DOHH2 (cell line): ENCODE results near the gene OPRL1.

ENCODE experiments used
- H3F3A ChIP-seq: fragments of 200-600 bp; sonication (generic), shearing (Covaris generic); 2 replicates; pipeline ENCODE4 v1.6.0; 2016; ENCODE audit warnings: antibody characterized with exemption, mild to moderate bottlenecking; ENCODE audit not compliant: control insufficient read depth, insufficient read depth
- H3K27ac ChIP-seq: fragments of 200-600 bp; sonication (generic); 2 replicates; pipeline ENCODE4 v1.5.1; 2014; ENCODE audit warnings: low read depth, mild to moderate bottlenecking, low read length, moderate library complexity
- H3K27me3 ChIP-seq: fragments of 200-600 bp; sonication (generic); 2 replicates; pipeline ENCODE4 v1.6.1; 2014; ENCODE audit warnings: mild to moderate bottlenecking, low read length, mixed read lengths; ENCODE audit not compliant: control insufficient read depth
- H3K36me3 ChIP-seq: fragments of 200-600 bp; sonication (generic); 2 replicates; pipeline ENCODE4 v1.6.1; 2014; ENCODE audit warnings: mild to moderate bottlenecking, low read length, moderate library complexity, mixed read lengths; ENCODE audit not compliant: control insufficient read depth
- H3K4me1 ChIP-seq: fragments of 200-600 bp; sonication (generic); 2 replicates; pipeline ENCODE4 v1.6.1; 2014; ENCODE audit warnings: mild to moderate bottlenecking, low read length, mixed read lengths; ENCODE audit not compliant: control insufficient read depth
- H3K4me2 ChIP-seq: fragments of 200-600 bp; sonication (generic); 2 replicates; pipeline ENCODE4 v1.6.0; 2014; ENCODE audit warnings: mild to moderate bottlenecking, low read length, moderate library complexity
- H3K4me3 ChIP-seq: fragments of 200-600 bp; sonication (generic); 2 replicates; pipeline ENCODE4 v1.5.1; 2014; ENCODE audit warnings: mild to moderate bottlenecking, low read length, mixed read lengths
- H3K79me2 ChIP-seq: fragments of 200-600 bp; sonication (generic); 2 replicates; pipeline ENCODE4 v1.6.1; 2014; ENCODE audit warnings: mild to moderate bottlenecking, low read length, mixed read lengths; ENCODE audit not compliant: control insufficient read depth
- H3K9me2 ChIP-seq: fragments of 200-600 bp; sonication (generic); replicated peaks from 2 replicates; pipeline ENCODE4 v1.6.1; 2014; ENCODE audit warnings: mild to moderate bottlenecking, low read length, mixed read lengths; ENCODE audit not compliant: control insufficient read depth
- H3K9me3 ChIP-seq: fragments of 200-600 bp; sonication (generic); 2 replicates; pipeline ENCODE4 v1.6.1; 2014; ENCODE audit warnings: antibody characterized with exemption, low read length, mixed read lengths; ENCODE audit not compliant: control insufficient read depth, insufficient read depth
- H4K20me1 ChIP-seq: fragments of 200-600 bp; sonication (generic); 2 replicates; pipeline ENCODE4 v1.6.0; 2014; ENCODE audit warnings: low read depth, mild to moderate bottlenecking, antibody characterized with exemption, low read length, moderate library complexity; ENCODE audit not compliant: control insufficient read depth, insufficient read depth
- CTCF ChIP-seq: fragments of 200-600 bp; sonication (generic); IDR thresholded peaks from one replicate; pipeline ENCODE4 v1.5.1; 2014; ENCODE audit warnings: antibody characterized with exemption, mild to moderate bottlenecking, low read depth, low read length; ENCODE audit not compliant: poor library complexity, severe bottlenecking
- EZH2phosphoT487 ChIP-seq: fragments of 200-600 bp; sonication (generic); IDR thresholded peaks from 2 replicates; pipeline ENCODE4 v1.6.1; 2017; ENCODE audit warnings: borderline replicate concordance, mild to moderate bottlenecking, antibody characterized with exemption, low read length, moderate library complexity, mixed read lengths

Gene OPRL1

GRCh38 chr20:64099086-64099786, 19.4 kb downstream of the OPRL1 start:
- H3K4me2 ChIP-seq = peak overlapping the region; percentile 54
- H3K4me1 ChIP-seq = peaks cover 46% of the 10 kb centered on the region
- H4K20me1 ChIP-seq = 0 out of 2 replicates have a peak, but pooled peaks cover 4% of the 10 kb centered on the region
- TF ChIP-seq EZH2phosphoT487 = no peak
- no peak for TF ChIP-seq CTCF
- peaks cover 8% of the 10 kb centered on the region; the same call in 1 of the 2 replicates for H3K9me3 ChIP-seq
- H3K36me3 ChIP-seq = no peaks in the 10 kb centered on the region
- H3K27ac ChIP-seq = peak overlapping the region; percentile 53
- no peaks in the 10 kb centered on the region for H3K79me2 ChIP-seq
- H3K9me2 ChIP-seq = no peaks in the 10 kb centered on the region
- peaks cover 5% of the 10 kb centered on the region; the same call in 1 of the 2 replicates for H3F3A ChIP-seq
- peak overlapping the region; percentile 25 for H3K4me3 ChIP-seq
- H3K27me3 ChIP-seq = peaks cover 19% of the 10 kb centered on the region

GRCh38 chr20:64099880-64100565, 20.1 kb downstream of the OPRL1 start:
- Histone ChIP-seq H3F3A (peaks cover 5% of the 10 kb centered on the region; the same call in 1 of the 2 replicates), H3K27me3 (peaks cover 19% of the 10 kb centered on the region), H3K79me2 (no peaks in the 10 kb centered on the region), H3K9me3 (peaks cover 8% of the 10 kb centered on the region; the same call in 1 of the 2 replicates), H3K4me2 (peak overlapping the region; percentile 54), H3K9me2 (no peaks in the 10 kb centered on the region), H3K27ac (peak overlapping the region; percentile 53), H3K4me1 (peaks cover 46% of the 10 kb centered on the region), H3K4me3 (peak overlapping the region; percentile 25), H4K20me1 (0 out of 2 replicates have a peak, but pooled peaks cover 4% of the 10 kb centered on the region), H3K36me3 (no peaks in the 10 kb centered on the region)
- no peak for TF ChIP-seq CTCF
- no peak for TF ChIP-seq EZH2phosphoT487

- peaks cover 19% of the 10 kb centered on the region for H3K27me3 ChIP-seq
- H4K20me1 ChIP-seq = 0 out of 2 replicates have a peak, but pooled peaks cover 4% of the 10 kb centered on the region
- H3K9me2 ChIP-seq = no peaks in the 10 kb centered on the region
- H3K79me2 ChIP-seq = no peaks in the 10 kb centered on the region
- H3K4me3 ChIP-seq = peak overlapping the region; percentile 25
- H3K9me3 ChIP-seq = peaks cover 8% of the 10 kb centered on the region; the same call in 1 of the 2 replicates
- TF ChIP-seq EZH2phosphoT487 (no peak), CTCF (no peak)
- H3K4me1 ChIP-seq = peaks cover 46% of the 10 kb centered on the region
- peak overlapping the region; percentile 54 for H3K4me2 ChIP-seq
- H3K27ac ChIP-seq = peak overlapping the region; percentile 53
- H3F3A ChIP-seq = peaks cover 5% of the 10 kb centered on the region; the same call in 1 of the 2 replicates
- H3K36me3 ChIP-seq = no peaks in the 10 kb centered on the region
Measured at GRCh38 chr20:64100566-64100888, 20.6 kb downstream of the OPRL1 start.
